HG03432 (cell line): ENCODE measurements around the gene MAPK9.
"Not testable (repeated sequence)": the region's sequence is repeated elsewhere in the genome, so short reads cannot be mapped to it uniquely, and the experiment has no call there.

Source experiments
- ATAC-seq: cut with Tn5 transposase; IDR thresholded peaks from one replicate; pipeline ENCODE4 v1.9.1; 2021; ENCODE audit warnings: mild to moderate bottlenecking, moderate library complexity; ENCODE audit not compliant: unreplicated experiment

Gene MAPK9

DNA sequence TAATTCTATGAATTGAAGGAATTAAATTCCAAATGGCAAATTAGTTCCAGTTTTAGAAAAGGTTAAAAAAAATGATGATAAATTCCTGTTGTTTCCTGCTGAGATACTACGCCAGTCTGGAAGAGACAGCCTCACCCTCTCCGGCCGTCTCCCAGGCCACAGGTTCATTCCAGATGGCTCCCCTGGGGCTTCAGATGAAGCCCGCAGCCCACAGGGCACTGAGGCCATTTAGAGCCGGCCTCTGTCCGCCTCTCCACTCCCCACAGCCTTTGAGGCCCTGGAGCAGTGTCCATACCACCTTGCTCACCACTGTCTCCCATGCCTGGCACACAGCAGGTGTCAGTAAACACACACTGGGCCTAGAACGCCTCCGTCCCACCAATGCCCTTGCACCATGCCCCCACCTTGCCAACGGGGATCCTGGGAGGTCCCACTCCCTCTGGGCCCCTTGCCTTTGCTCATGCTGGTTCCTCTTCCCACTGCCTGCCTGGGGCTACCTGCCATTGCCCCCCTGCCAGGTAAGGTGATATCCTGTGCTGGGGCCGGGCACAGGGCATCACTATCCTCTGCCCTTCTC lies 35.2 kb upstream of the MAPK9 start:
- ATAC-seq, result no peak

- no peak for ATAC-seq
These were observed 32.7 kb upstream of the MAPK9 start for GRCh38 chr5:180324601-180324950.

- ATAC-seq, result no peak
These were observed 32.2 kb upstream of the MAPK9 start for GRCh38 chr5:180323941-180324600.

DNA sequence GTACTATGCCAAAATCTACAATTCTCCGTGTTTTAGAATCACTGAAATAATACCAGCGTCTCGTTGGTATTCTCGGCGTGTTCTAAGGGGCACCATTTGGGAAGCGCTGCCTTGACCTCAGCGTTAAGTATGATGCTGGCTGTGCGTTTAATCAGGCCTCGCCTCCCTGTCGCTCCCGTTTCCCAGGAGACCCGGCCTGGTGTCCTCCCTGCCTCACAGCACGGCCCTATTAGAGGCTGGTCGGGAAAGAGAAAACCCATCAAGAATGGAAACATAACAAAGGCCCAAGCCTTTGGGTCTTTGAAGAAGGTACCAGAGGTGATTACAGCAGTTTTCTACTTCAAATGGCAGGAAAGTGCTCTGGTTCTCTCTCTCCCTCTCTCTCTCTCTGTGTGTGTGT lies 31.3 kb upstream of the MAPK9 start:
- ATAC-seq, result no peak

DNA sequence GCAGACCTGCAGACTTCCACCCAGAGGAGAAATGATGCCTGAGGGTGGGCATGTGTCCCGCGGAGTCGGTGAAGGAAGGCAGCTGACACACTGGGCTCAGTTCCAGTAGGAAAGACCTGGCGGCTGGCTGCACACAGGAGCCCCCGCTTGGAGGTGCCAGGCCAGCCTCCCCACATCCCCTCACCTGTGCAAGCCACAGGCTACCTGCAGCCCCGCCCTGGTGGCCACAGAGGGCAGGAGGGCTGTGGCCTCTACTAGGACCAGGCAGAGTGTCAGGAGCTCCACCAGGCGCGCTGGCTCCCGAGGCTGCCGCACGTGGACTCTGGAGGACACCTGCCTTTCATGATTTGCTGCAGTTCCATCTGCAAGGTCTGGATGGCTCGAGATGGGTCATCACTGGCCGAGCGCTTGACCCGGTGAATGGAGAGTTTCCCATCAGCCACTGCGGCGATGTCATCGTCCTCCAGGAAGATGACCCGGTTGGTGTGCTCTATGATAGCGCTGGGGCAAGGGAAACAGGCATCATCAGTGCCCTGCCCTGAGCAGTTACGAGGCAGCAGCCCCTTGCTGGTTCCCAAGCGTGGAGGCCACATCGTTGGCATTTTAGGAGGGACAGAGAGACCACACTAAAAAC lies 26.7 kb upstream of the MAPK9 start:
- no peak for ATAC-seq

- no peak for ATAC-seq
These were observed 24.7 kb upstream of the MAPK9 start for GRCh38 chr5:180316586-180316985.

DNA sequence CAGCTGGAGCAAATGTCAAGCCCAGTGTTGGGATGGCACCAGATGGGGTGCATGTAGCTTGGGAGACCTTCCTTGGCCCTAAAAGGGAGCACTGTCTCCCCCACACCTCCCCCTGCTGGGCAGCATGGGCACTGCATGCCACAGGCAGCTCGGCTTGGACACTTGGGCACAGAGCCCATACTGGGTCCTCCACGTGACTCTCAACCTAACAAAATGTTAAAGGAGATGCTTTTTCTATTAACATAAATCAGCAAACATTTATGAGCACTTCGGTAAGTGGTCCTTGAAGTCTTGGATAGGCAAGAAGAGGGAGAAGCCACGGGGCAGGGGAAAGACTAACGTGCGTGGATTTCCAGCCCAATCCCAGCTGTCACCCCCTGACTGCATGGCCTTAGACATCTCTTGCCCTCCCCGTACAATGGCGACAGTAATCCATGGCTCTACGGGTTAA lies 23.9 kb upstream of the MAPK9 start:
- peak; percentile 65 for ATAC-seq

- peak; percentile 76 for ATAC-seq
These were observed 22.0 kb upstream of the MAPK9 start for GRCh38 chr5:180313677-180314505.

- ATAC-seq, result no peak
These were observed 19.3 kb upstream of the MAPK9 start for GRCh38 chr5:180311216-180311615.

DNA sequence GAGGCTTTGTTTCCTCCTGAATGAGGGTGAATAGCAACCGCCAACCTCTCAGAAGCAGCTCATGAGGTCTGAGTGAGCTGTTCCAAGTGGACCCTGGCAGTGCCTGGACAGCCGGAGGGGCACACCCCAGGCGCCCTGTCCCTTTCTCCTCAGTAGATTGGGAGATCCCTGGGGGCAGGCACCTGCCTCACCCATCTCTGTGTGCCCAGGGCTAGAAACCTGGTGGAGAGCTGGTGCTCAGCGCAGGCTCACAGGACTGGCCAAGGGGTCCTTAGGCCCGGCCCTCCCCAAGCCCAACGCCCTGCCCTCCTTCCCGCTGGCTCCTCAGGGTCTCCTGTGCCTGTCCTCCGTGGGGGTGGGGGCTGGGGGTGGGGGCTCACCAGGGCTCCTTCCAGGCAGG lies 14.9 kb upstream of the MAPK9 start:
- ATAC-seq, result no peak

DNA sequence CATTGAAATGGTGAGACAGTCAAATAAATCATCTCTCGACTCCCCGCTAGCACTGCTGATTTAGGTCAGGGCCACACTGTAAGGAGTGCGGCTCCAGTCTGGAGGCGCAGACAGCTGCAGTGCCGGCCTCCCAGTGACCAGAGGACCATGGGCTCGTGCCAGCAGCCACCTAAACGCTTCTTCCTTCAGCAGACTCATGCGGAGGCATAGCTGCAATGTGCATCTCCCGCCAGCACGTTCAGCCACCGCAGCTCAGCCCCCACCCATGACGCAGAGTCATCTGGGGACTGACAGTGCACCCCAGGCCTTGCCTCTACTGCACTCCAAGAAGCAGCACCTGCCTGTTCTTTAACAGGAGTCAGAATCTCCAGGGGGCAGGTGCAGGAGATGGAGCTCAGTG lies 13.6 kb upstream of the MAPK9 start:
- ATAC-seq, result no peak

GRCh38 chr5:180304431-180305375 lies 12.8 kb upstream of the MAPK9 start:
- ATAC-seq, result no peak

- ATAC-seq, result no peak
These were observed 12.1 kb upstream of the MAPK9 start for GRCh38 chr5:180304016-180304292.

DNA sequence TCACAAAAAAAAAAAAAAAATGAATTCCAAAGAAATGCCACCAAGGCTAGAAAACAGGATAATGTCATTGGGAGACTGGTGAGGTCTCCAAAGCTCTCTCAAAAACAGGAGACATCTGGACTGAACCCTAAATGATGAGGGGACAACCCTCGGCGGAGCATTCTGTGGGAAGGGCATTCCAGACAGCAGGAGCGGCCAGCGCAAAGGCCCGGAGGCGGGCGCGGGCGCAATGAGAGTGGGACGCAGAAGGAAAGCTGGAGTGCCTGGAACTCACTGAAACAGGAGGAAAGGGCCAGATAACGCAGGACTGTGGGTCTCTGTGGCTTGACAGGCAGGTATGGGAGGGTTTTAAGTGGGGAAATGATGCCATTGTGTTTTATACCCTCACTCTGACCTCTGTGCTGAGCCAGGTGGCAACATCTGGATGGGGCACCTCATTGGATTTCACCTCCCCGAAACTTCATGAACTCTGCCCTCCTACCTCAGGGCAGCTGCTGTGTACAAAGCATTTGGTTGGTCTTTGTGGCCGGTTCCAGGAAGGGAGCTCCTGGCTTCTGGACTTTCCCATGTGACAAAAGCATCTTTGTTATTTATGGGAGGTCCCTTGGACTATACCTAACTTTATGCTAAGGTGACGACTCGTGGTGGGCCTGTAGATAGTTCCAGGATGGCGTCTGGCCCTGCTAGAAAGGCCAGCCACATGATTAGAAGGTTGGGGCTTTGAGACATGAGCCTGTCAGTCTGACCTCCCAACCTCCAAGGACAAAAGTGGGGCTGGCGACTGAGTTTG lies 11.5 kb upstream of the MAPK9 start:
- ATAC-seq, result no peak

- no peak for ATAC-seq
These were observed 10.4 kb upstream of the MAPK9 start for GRCh38 chr5:180302256-180302655.

DNA sequence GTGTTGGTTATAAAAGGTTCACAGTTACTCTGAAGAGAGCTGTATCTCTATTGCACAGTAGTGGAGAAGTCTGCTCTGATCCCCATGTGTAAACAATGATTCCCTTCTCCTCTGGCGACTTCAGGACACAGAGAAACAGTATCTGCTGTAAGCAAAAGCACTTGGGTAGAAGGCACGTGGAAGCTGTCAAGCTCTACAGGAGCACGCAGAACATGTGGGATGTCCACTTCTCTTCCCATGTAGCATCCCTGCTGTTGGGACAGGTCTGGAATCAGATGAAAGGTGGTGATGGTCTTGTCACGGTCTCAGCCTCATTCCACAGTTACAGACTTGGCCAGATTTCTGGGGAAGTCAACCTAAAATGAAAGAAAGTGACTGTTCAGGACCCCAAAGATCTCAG lies 9.4 kb upstream of the MAPK9 start:
- no peak for ATAC-seq

GRCh38 chr5:180299526-180299925 lies 7.6 kb upstream of the MAPK9 start:
- ATAC-seq, result no peak

DNA sequence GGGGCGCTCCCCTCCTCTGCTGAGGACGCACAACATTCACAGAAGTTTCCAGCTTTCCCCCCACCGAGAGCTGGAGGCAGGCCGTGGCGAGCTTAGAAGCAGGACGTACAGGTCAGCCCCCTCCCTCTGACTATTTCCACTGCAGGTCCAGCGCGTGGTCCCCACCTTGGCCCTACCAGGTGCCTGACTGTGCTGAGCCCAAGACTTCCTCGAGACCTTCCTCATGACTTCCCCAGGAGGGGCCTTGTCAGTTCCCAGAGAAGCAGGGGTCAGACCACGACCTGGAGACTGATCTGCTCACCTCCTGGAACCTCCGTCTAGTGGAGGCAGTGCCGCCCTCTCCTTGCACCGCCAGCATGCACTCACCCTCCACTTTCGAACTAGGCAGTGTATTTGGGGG lies 7.1 kb upstream of the MAPK9 start:
- ATAC-seq, result not testable (repeated sequence)

DNA sequence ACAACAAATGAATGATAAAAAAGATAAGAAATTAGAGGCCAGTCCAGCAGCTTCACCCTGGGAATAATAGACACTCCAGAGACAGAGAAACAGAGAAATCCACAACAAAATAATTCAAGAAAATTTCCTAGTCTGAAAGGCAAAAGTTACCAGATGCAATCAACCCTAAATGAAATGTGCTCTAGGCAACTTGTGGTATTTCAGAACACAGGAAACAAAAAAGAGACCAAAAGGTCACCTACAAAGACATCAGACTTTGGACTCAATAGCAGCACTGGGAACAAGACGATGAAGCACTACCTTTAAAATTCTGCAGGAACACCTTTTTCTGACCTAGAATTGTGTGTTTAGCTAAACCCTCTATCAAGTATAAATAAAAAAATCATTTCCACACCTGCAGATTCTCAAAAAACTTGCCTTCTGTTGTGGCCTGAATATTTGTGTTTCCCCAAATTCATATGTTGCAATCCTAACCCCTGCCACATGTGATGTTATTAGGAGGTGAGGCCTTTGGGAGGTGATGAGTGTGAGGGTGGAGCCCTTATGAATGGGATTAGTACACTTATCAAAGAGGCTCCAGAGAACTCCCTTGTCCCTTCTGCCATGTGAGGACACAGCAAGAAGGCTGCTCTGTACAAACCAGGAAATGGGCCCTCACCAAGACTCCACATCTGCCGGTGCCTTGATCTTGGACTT lies 5.9 kb upstream of the MAPK9 start:
- ATAC-seq, result no peak
